OCI-LY1 (cell line): ENCODE data around the gene RNASE12.

Experiments used
- CTCF ChIP-seq: fragments of 200-600 bp; sonication (generic), shearing (Covaris generic); IDR thresholded peaks from 2 replicates; pipeline ENCODE4 v1.5.1; 2017; ENCODE audit warnings: mild to moderate bottlenecking, antibody characterized with exemption, low read length, moderate library complexity, mixed read lengths
- EZH2 ChIP-seq: fragments of 200-600 bp; sonication (generic), shearing (Covaris generic); IDR thresholded peaks from 2 replicates; pipeline ENCODE4 v1.8.0; 2017; ENCODE audit warnings: borderline replicate concordance, mixed run types, mild to moderate bottlenecking, antibody characterized with exemption, low read length, moderate library complexity, mixed read lengths

GRCh38 chr14:20610002-20610765 is 19.0 kb upstream of the RNASE12 start:
- no peak for TF ChIP-seq CTCF
- no peak for TF ChIP-seq EZH2
